ENCODE data around the gene THAP2.

DNA sequence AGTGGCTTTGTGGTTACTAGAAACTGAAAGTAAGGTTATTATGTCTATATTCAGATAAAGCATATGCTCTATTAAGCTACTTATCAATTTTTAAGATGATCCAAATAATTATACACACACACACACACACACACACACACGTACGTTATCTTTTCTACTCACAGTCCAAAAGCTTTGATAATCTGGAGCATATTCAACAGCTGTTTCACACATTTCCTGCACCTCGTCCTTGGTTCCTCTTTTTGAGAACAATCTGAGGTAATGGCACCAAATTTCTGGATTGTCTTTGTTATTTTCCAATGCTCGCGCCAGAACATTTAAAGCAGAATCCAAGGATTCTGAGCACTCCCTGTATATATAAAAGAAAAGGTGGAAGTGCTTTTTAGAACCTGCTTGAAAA, 38.0 kb upstream of the THAP2 start:
- TF ChIP-seq POLR2A (IDR thresholded peaks at IDR 0.05; ENCODE audit: low read depth, low read length) (no peak), TAF1 (IDR thresholded peaks at IDR 0.05; ENCODE audit: low read depth, low read length) (no peak), POLR2AphosphoS5 (IDR thresholded peaks at IDR 0.05; ENCODE audit: low read depth, low read length) (no peak), SPI1 (IDR thresholded peaks at IDR 0.05; ENCODE audit: low read depth, low read length) (peak; percentile 69), POU2F2 (IDR thresholded peaks at IDR 0.05; ENCODE audit: low read depth, low read length) (no peak), PAX5 (IDR thresholded peaks at IDR 0.05; ENCODE audit: insufficient read depth, low read length, severe bottlenecking) (no peak)

Measured in GM12891 (cell line).